HepG2 (cell line): Measurements from ENCODE around the gene GPR31. TPM values are rescaled to one million over a fixed set of nuclear protein-coding genes. Genes with fewer than 3 reads are reported as not detected.
A peak's percentile ranks its signal among the peaks of the same experiment; 100 is the strongest.

ENCODE experiments used
- DR1 ChIP-seq: sonication (generic); formaldehyde crosslinking; IDR thresholded peaks from 2 replicates; pipeline ENCODE4 v1.8.0; 2021; ENCODE audit warnings: mild to moderate bottlenecking, missing genetic modification reagents, inconsistent platforms
- ERF ChIP-seq: IDR thresholded peaks from 2 replicates; pipeline ENCODE4 v1.6.1; 2018; ENCODE audit warnings: missing biosample characterization, missing genetic modification reagents
- MIER3 ChIP-seq: IDR thresholded peaks from 2 replicates; pipeline ENCODE4 v1.6.1; 2016; ENCODE audit warnings: missing compliant biosample characterization, borderline replicate concordance
- MXI1 ChIP-seq: IDR thresholded peaks from 3 replicates; pipeline ENCODE4 v1.6.1; 2012; ENCODE audit warnings: low read depth, low read length, inconsistent platforms, borderline replicate concordance
- PCBP2 ChIP-seq: fragments of 200-400 bp; formaldehyde crosslinking; optimal IDR thresholded peaks from 2 replicates; pipeline ENCODE3; 2018; ENCODE audit warnings: low read length, low read depth; ENCODE audit not compliant: poor library complexity, severe bottlenecking
- POLR2AphosphoS2 ChIP-seq: IDR thresholded peaks from 2 replicates; pipeline ENCODE4 v1.6.1; 2011; ENCODE audit warnings: low read depth, low read length, improper control_type of control experiment
- PRMT3 ChIP-seq: sonication (generic); formaldehyde crosslinking; IDR thresholded peaks from 2 replicates; pipeline ENCODE4 v1.8.1; 2022; ENCODE audit warnings: low read depth, mild to moderate bottlenecking, moderate library complexity, missing genetic modification reagents, borderline replicate concordance
- RARA ChIP-seq: IDR thresholded peaks from 2 replicates; pipeline ENCODE4 v1.6.1; 2016; ENCODE audit warnings: missing genetic modification reagents, missing compliant biosample characterization
- THAP11 ChIP-seq: IDR thresholded peaks from 2 replicates; pipeline ENCODE4 v1.6.1; 2016; ENCODE audit warnings: missing biosample characterization, missing genetic modification reagents
- ZFYVE20 ChIP-seq: sonication (generic); formaldehyde crosslinking; IDR thresholded peaks from 2 replicates; pipeline ENCODE4 v1.8.0; 2023; ENCODE audit warnings: low read depth, mild to moderate bottlenecking, moderate library complexity, missing genetic modification reagents, borderline replicate concordance
- ZNF431 ChIP-seq: sonication (generic); formaldehyde crosslinking; IDR thresholded peaks from 2 replicates; pipeline ENCODE4 v1.9.0; 2022; ENCODE audit warnings: missing genetic modification reagents, low read depth, mild to moderate bottlenecking, borderline replicate concordance
- ZNF557 ChIP-seq: sonication (generic); formaldehyde crosslinking; IDR thresholded peaks from 2 replicates; pipeline ENCODE4 v1.4.0; 2020; ENCODE audit warnings: missing genetic modification reagents
- ZNF616 ChIP-seq: sonication (generic); formaldehyde crosslinking; IDR thresholded peaks from 2 replicates; pipeline ENCODE4 v1.5.0; 2020; ENCODE audit warnings: low read depth, mild to moderate bottlenecking, missing genetic modification reagents
- ZSCAN29 ChIP-seq: sonication (generic); formaldehyde crosslinking; conservative IDR thresholded peaks from 2 replicates; pipeline ENCODE4 v1.4.0; 2020; ENCODE audit warnings: mild to moderate bottlenecking, missing genetic modification reagents
- polyA plus RNA-seq, 8 experiments: library from polyadenylated mRNA; depleted of rRNA in 3 of 8; stranded (reverse) in 7 of 8; unstranded in 1 of 8; fragments of >200 nt; fragmentation: Illumina TruSeq in 4 of 8; extraction: Trizol in 4 of 8; gene quantifications; 2 replicates each; pipeline versions ENCODE4 v1.2.1 to v1.2.3, GENCODE V29; 2011 to 2016; ENCODE audit warnings: low read depth in 4 of 8, missing spikeins in 1 of 8, mixed read lengths in 1 of 8; ENCODE audit not compliant: insufficient read depth in 1 of 8
- total RNA-seq, 5 experiments: library from RNA; depleted of rRNA; stranded (reverse); fragments of >200 nt; fragmentation: Illumina TruSeq; extraction: Trizol; gene quantifications; 2 replicates each; pipeline ENCODE4 v1.2.3, GENCODE V29; 2016; ENCODE audit warnings: low read depth in 1 of 5
- TF ChIP-seq, protein P1 (sequence below): sonication (generic); formaldehyde crosslinking; IDR thresholded peaks from 2 replicates; pipeline ENCODE4 v1.5.0; 2020; ENCODE audit warnings: mild to moderate bottlenecking, missing genetic modification reagents, borderline replicate concordance
- TF ChIP-seq, protein P2 (sequence below): sonication (generic); formaldehyde crosslinking; IDR thresholded peaks from 2 replicates; pipeline ENCODE4 v1.4.0; 2020; ENCODE audit warnings: missing genetic modification reagents
- TF ChIP-seq, protein P3 (sequence below): sonication (generic); formaldehyde crosslinking; IDR thresholded peaks from 2 replicates; pipeline ENCODE4 v1.9.0; 2021; ENCODE audit warnings: missing genetic modification reagents, borderline replicate concordance
- TF ChIP-seq, protein P4 (sequence below): fragments of 450-650 bp; IDR thresholded peaks from 2 replicates; pipeline ENCODE4 v1.6.1; 2016

Gene GPR31
- total and polyA plus RNA-seq, 2 of the 13 experiments (the other 11 are each of a cell fraction or from before 2014, with no cell fraction given), result not detected

DNA sequence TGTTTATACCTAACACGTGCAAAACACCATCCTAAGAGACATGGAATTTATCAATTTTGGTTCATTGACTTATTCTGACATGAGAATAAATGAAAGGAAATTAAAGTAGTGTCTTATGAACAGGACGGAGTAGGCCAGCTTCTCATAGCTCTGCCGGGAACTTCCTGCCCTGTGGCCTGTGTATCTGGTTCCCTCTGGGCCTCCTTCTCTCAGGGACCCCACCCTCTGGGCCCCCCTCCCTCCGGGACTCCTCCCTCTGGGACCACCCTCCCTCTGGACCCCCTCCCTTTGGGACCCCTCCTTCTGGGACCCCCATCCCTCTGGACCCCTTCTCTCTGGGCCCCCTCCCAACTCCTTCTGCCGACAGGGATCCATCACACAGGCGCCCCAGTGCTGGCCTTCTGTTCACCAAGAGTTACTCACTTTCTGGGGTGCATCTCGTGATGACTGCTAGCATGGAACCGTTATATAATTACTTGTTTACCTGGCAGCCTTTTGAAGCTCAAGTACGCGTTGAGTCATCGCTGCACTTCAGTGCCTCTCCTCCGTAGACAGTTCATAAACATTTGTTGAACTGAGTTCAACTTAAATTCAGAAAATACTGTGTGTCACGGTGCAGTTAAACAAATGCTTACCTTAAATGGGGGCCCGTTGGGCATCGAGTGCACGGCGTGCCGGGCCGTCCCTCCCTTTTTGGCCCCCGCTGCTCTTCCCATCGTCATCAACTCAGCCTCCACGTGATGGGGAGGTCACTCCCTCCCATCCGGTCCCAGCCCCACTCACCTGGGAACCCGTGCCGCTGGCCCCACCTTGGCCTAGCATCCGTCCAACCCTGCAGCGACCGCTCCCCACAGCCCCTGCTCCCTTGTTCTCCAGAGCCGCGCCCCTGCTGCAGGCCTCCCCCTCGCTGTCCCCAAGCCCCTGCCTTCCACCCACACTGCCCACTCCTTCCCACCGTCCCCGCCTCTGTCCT is 26.8 kb downstream of the GPR31 start (continued):
- TF ChIP-seq MIER3 (CRISPR knock-in tag) (peak; percentile 50; the same call in 1 of the 2 replicates), POLR2AphosphoS2 (no peak), MXI1 (peak; percentile 43; the same call in 1 of the 3 replicates), ERF (CRISPR knock-in tag) (no peak; the same call in 1 of the 2 replicates), PCBP2 (no peak), ZNF431 (CRISPR knock-in tag) (no peak; the same call in 1 of the 2 replicates), ZFYVE20 (no peak), ZNF616 (CRISPR knock-in tag) (no peak), ZSCAN29 (CRISPR knock-in tag) (no peak), RARA (CRISPR knock-in tag) (peak; percentile 99), PRMT3 (no peak), DR1 (CRISPR knock-in tag) (no peak), ZNF557 (CRISPR knock-in tag) (no peak), THAP11 (peak; percentile 54)
- TF ChIP-seq, protein P1, sequence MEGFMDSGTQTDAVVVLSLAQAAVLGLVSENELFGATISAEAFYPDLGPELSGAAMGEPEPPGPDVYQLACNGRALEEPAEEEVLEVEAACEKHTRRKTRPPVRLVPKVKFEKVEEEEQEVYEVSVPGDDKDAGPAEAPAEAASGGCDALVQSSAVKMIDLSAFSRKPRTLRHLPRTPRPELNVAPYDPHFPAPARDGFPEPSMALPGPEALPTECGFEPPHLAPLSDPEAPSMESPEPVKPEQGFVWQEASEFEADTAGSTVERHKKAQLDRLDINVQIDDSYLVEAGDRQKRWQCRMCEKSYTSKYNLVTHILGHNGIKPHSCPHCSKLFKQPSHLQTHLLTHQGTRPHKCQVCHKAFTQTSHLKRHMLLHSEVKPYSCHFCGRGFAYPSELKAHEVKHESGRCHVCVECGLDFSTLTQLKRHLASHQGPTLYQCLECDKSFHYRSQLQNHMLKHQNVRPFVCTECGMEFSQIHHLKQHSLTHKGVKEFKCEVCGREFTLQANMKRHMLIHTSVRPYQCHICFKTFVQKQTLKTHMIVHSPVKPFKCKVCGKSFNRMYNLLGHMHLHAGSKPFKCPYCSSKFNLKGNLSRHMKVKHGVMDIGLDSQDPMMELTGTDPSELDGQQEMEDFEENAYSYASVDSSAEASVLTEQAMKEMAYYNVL (CRISPR knock-in tag), result no peak
- TF ChIP-seq, protein P2, sequence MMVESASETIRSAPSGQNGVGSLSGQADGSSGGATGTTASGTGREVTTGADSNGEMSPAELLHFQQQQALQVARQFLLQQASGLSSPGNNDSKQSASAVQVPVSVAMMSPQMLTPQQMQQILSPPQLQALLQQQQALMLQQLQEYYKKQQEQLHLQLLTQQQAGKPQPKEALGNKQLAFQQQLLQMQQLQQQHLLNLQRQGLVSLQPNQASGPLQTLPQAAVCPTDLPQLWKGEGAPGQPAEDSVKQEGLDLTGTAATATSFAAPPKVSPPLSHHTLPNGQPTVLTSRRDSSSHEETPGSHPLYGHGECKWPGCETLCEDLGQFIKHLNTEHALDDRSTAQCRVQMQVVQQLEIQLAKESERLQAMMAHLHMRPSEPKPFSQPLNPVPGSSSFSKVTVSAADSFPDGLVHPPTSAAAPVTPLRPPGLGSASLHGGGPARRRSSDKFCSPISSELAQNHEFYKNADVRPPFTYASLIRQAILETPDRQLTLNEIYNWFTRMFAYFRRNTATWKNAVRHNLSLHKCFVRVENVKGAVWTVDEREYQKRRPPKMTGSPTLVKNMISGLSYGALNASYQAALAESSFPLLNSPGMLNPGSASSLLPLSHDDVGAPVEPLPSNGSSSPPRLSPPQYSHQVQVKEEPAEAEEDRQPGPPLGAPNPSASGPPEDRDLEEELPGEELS (CRISPR knock-in tag), result peak; percentile 95
- TF ChIP-seq, protein P3, sequence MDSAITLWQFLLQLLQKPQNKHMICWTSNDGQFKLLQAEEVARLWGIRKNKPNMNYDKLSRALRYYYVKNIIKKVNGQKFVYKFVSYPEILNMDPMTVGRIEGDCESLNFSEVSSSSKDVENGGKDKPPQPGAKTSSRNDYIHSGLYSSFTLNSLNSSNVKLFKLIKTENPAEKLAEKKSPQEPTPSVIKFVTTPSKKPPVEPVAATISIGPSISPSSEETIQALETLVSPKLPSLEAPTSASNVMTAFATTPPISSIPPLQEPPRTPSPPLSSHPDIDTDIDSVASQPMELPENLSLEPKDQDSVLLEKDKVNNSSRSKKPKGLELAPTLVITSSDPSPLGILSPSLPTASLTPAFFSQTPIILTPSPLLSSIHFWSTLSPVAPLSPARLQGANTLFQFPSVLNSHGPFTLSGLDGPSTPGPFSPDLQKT, result no peak
- TF ChIP-seq, protein P4, sequence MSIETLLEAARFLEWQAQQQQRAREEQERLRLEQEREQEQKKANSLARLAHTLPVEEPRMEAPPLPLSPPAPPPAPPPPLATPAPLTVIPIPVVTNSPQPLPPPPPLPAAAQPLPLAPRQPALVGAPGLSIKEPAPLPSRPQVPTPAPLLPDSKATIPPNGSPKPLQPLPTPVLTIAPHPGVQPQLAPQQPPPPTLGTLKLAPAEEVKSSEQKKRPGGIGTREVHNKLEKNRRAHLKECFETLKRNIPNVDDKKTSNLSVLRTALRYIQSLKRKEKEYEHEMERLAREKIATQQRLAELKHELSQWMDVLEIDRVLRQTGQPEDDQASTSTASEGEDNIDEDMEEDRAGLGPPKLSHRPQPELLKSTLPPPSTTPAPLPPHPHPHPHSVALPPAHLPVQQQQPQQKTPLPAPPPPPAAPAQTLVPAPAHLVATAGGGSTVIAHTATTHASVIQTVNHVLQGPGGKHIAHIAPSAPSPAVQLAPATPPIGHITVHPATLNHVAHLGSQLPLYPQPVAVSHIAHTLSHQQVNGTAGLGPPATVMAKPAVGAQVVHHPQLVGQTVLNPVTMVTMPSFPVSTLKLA, result peak; percentile 24; the same call in 1 of the 2 replicates
